ENCODE data around the gene TBC1D16.

The TBC1D16 gene

DNA sequence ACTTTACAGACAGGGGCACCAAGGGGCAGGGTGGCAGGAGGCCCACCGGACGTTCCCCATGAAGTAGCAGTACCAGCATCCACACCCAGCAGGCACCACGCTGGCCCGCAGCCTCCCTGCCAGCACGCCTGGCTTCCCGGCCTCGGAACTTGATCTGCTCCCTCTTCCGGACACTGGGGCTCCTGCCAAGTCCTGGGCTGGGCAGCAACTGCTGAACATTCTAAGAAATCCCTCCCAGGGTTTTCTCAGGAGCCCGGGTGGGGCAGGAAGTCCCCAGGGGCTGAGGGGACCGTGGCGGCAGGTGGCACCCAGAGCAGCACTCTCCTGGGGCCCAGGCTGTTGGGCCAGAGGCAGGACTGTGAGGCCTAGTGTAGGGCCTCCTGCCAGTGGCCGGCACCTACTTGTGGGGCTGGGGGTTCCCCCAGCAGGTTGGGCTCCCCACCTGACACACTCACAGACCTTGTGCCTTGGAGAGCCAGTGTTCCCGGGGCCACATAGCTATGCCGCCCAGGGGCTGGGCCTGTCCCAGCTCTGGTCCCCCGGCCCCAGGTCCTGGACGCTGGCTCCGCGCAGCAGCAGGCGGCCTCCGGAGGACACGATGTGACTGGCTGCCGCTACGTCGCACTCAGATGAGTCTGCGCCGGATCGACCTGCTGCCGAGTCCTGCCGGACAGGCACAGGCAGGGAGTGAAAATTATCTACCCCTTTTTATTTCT lies 110.3 kb downstream of the TBC1D16 start:
- DNase-seq = no peak
- in situ Hi-C loops (cut with MboI; ENCODE audit: low pct_unique_long_range_greater_than_20kb, low sequenced_read_pairs) = no loop called here

DNA sequence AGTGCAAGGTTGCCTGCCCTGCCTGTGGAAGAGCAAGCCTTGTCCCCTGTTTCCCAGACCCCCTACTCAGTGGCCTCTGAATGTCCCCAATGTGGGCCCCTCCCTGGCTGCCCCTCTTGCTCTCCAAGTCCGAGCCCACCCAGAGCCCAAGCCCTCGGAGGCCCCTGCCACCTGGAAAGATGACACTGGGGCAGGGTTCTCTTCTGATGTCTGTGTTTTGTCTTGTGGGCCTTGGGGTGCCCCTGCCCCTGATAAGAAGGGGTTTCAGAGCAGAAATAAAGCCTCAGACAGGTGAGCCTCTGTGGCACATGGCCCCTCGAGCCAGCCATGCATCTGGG lies 111.1 kb downstream of the TBC1D16 start:
- no peak for DNase-seq
- in situ Hi-C loops (cut with MboI; ENCODE audit: low pct_unique_long_range_greater_than_20kb, low sequenced_read_pairs) = no loop called here

DNA sequence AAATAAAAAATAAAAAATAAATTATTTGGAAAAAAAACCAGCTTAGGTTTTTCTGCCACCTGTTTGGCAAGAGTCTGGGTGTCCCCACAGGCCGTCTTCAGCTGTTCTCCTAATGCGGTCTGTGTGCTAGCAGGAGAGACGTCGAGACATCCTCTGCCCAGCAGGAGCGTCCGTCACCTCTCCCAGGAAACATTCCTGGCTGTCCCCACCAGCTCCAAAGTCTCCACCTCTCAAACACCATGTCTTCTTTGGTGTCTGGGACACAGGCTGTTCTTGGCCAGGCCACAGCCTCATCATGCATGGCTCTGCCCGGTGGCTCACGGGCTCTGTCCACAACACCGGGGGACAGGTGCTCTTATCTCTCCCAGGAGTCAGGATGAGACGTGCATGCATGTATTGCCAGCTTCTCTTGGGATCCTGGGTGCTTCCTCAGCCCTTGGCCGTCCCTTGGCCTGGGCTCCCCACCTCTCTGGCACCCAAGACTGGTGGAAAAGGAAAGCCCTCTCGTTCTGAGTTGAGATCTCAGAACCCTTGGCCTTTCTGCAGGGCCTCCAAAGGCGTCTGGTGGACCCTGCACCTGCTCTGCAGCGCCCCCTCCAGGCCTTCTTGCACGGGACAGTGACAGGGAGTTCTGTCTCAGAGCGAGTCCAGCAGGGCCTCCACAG lies 111.6 kb downstream of the TBC1D16 start:
- in situ Hi-C loops (cut with MboI; ENCODE audit: low pct_unique_long_range_greater_than_20kb, low sequenced_read_pairs) = no loop called here
- DNase-seq = peak; percentile 62

GRCh38 chr17:79922798-79923197 lies 112.9 kb downstream of the TBC1D16 start:
- DNase-seq = no peak
- in situ Hi-C loops (cut with MboI; ENCODE audit: low pct_unique_long_range_greater_than_20kb, low sequenced_read_pairs) = no loop called here

GRCh38 chr17:79922116-79922601 lies 113.5 kb downstream of the TBC1D16 start:
- no peak for DNase-seq
- in situ Hi-C loops (cut with MboI; ENCODE audit: low pct_unique_long_range_greater_than_20kb, low sequenced_read_pairs) = no loop called here

DNA sequence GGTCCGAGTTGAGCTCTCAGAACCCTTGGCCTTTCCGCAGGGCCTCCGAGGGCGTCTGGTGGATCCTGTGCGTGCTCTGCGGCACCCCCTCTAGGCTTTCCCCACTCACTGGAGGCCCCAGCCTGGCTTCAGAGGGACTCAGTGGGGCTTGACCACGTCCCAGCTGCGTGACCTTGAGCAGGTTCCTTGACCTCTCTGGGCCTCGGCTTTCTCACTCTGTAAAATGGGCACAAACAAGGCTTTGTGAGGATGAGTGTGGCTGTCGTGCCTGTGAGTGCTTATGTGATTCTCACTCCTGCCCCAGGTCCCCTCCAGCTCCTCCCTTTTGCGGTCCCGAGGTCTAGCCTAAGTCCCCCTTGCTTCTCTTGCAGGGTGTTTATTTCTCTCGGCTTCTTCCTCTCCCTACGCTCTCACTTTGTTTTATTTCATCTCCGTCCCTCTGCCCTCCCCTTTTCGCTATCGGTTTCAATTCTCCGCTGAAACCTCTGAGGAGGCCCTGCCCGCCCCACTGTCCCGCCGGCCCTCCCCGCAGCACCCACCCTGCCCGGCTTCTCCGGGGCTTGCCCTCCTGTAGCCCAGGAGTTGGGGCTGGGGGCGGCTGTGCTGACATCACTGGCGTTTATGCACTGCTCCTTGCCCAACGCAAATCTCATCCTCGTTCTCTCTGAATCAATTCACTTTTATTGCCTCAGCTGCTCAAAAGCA lies 114.1 kb downstream of the TBC1D16 start:
- DNase-seq = no peak
- in situ Hi-C loops (cut with MboI; ENCODE audit: low pct_unique_long_range_greater_than_20kb, low sequenced_read_pairs) = no loop called here

- DNase-seq = no peak
- in situ Hi-C loops (cut with MboI; ENCODE audit: low pct_unique_long_range_greater_than_20kb, low sequenced_read_pairs) = no loop called here
Measured at GRCh38 chr17:79920751-79921410, 114.8 kb downstream of the TBC1D16 start.

GRCh38 chr17:79919862-79920720 lies 115.6 kb downstream of the TBC1D16 start:
- in situ Hi-C loops (cut with MboI; ENCODE audit: low pct_unique_long_range_greater_than_20kb, low sequenced_read_pairs) = no loop called here

DNA sequence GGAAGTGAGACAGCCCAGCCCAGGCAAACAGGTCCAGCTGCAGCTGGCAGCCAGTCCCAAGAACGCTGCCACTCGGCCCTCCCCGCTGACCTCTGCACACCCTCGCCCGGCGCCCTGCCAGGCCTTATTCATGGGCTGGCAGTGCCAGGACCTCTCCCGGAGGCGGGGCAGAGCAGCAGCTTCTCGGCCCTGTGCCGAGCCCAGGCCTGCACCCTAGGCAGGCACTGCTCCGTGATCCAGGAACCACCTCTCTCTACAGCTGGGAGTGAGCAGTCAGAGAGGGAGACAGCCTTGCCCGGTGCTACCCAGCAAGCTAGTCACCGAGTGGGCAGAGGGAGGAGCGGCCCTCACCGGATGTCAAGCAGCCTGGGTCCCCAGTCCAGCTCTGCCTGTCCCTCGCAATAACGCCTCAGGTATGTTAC lies 116.5 kb downstream of the TBC1D16 start:
- in situ Hi-C loops (cut with MboI; ENCODE audit: low pct_unique_long_range_greater_than_20kb, low sequenced_read_pairs) = no loop called here
- DNase-seq = no peak

More at GRCh38 chr17:79919862-79920720, 115.6 kb downstream of the TBC1D16 start:
- no peak for DNase-seq

DNA sequence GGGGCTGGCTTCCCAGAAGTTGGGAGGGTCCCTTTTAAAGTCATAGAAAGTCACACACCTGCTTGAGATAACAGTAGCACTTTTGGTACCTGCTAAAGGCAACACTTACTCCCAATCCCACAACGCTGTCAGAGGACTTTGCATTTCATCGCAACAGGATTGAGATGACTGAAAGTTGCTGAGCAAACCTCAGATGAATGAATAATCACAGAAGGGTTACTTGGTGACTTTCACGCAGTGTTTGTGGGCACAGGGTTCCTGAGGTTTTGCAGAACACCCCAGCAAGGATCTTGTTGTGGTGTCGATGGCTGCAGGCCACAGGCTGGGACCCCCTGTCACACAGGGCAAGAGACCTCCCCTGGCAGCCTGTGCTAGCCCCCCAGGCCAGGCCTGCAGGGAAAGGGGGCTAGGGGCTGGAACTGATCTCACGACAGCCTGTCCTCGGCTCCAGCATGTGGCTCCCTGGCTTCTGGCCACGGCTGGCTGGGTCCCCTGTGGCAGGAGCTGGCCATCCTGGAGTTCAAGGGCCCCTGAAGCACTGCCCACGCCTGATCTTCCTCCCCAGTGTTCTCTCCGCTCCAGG lies 117.0 kb downstream of the TBC1D16 start:
- no peak for DNase-seq
- in situ Hi-C loops (cut with MboI; ENCODE audit: low pct_unique_long_range_greater_than_20kb, low sequenced_read_pairs) = no loop called here

DNA sequence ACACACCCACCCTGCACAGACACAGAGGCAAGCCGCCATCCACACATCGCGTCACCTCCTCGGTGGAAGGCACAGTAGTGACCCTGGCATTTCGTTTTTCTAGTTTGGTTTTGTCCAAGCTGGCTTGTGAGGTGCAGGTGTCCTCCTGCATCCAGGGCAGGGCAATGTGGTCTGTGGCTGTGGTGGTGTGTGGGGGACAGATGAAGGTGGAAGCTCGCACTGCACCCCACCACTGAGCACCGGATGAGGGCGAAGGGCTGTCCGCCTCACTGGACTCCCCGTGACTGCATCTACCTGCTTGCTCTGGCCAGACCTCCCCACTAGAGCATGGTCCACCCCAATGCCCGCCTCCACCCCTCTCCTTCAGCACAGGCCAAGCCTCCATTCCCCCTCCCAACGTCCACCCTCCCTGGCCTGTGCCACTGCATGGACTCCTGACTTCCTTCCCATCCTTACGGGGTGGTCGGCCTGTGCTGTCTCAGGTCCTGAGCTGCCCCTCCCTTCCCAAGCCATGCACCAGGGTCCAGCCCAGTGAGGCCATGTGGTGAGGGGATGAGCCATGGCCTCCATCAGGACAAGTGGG lies 117.7 kb downstream of the TBC1D16 start:
- in situ Hi-C loops (cut with MboI; ENCODE audit: low pct_unique_long_range_greater_than_20kb, low sequenced_read_pairs) = no loop called here
- DNase-seq = no peak

DNA sequence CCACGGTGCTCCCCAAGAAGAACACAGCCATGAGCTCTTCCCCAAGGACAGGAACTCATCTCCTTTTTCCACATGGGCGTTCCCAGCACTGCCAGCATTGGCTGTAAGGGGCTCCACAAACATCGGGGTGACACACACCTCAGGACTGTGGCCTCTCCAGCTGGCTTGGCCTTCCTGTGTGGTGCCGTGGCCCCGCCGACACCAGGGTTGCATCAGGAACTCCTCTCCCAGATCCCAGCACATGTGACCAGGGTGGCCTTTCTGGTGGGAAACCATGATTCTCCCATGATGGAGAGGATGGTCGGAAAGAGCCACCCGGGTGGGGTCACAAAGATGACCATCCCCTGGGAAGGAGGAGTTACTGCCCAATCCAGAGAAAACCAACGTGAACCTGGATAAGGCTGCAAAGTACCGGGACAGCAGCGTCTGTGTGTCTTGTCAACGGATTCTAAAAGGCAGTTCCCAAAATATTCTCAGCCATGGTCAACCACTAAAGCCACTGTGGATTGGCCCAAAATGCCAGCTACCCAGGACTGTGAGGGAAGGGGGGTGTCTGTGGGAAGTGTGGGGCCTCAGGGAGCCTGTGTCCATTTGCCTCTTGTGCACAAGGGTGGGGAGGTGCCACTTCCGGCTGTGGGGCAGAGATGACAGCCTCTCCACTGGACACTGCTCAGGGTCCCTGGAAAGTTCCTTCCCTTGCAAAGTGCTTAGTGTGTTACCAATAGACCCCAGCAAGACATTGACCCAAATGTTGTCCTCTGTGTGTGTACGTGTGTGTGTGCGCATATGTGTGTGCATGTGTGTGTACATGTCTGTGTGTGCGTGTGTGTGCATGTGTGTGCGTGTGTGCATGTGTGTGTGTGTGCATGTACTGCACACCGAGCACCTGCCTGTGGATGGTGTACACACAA lies 118.4 kb downstream of the TBC1D16 start:
- no peak for DNase-seq
- in situ Hi-C loops (cut with MboI; ENCODE audit: low pct_unique_long_range_greater_than_20kb, low sequenced_read_pairs) = no loop called here

DNA sequence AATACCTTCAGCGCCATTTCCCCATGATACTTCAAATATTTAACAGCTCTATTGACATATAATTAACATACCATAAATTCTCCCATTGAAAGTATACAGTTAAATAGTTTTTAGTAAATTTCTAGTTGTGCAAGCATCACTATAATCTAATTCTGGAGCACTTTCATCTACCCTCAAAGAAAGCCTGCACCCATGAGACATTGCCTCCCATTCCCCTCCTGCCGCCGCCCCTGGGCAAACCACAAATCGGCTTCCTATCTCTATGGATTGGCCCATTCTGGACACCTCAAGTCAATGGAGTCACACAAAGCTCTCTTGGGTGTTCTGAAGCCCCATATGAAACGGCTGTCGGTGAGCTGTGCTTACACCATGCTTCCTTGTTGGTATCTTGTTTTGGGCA lies 119.2 kb downstream of the TBC1D16 start:
- DNase-seq = no peak

GRCh38 chr17:79915850-79916430 lies 119.7 kb downstream of the TBC1D16 start:
- DNase-seq = peak; percentile 40
- in situ Hi-C loops (cut with MboI; ENCODE audit: low pct_unique_long_range_greater_than_20kb, low sequenced_read_pairs) = no loop called here

More for the DNA sequence above, 119.2 kb downstream of the TBC1D16 start:
- in situ Hi-C loops (cut with MboI; ENCODE audit: low pct_unique_long_range_greater_than_20kb, low sequenced_read_pairs) = no loop called here

DNA sequence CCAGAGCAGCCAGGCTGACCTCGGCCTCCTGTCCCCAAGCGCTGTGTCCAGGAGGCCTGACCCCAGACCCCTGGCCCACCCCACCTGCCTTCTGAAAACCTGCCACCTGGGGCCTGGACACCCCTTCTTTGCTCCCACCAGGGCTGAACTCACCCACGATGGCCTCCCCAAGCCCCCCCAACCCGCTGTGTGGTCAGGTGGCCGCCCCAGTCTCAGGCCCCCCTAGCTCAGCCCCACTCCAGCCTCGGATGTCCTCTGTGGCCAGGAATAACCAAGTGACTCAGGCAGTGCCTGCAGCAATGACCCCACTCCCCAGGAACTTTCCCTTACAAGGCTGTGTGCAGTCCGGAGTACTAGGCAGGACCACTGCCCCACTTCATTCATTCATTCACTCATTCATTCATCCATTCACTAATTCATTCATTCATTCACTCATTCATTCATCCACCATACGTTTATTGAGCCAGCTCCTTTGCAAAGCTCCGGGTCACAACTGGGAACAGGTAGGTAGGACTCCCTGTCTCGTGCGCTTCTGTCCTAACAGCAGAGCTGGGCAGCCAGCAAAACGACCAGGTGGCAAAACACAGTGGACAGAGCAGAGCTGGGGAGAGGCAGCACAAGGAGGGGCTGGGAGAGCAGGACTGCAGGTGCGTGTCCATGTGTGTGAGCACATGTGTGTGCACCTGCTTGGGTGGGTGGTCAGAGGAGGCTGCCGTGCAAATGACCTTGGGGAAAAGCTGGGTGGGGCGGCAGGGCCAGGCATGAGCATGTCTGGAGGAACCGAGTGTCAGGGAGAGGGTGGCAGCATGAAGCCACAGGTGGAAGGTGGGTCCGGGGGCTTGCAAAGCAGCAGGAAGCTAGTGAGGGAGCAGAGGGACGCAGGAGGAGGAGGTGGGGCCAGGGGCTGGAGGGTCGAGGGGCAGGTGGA lies 120.6 kb downstream of the TBC1D16 start:
- DNase-seq = no peak
- in situ Hi-C loops (cut with MboI; ENCODE audit: low pct_unique_long_range_greater_than_20kb, low sequenced_read_pairs) = no loop called here
